Activated naive CD8-positive, alpha-beta T cell treated with anti-CD3 and anti-CD28 coated beads, Interleukin-2, amount 50 U/mL, for 16 hours (primary cell): ENCODE data around the gene TSR3.

ENCODE experiments used
- DNase-seq: peaks from one replicate; pipeline ENCODE4 v3.0.0-alpha.2; 2020; ENCODE audit warnings: low read depth, low spot score

TSR3 gene

GRCh38 chr16:1351582-1352362 is at the start of gene TSR3, which contains the start of gene GNPTG:
Gene TSR3 (minus strand): TSS chr16:1351878. CDS start chr16:1351804, 74 bp downstream.
Gene GNPTG (plus strand): TSS chr16:1351931. CDS start chr16:1351966, 35 bp downstream.
- DNase-seq, result peak; percentile 63

GRCh38 chr16:1401061-1401757 is 49.5 kb upstream of the TSR3 start:
- DNase-seq, result no peak

- DNase-seq, result no peak
These were observed 47.3 kb upstream of the TSR3 start for GRCh38 chr16:1398826-1399581.

GRCh38 chr16:1398351-1398750 is 46.7 kb upstream of the TSR3 start:
- no peak for DNase-seq

- DNase-seq, result no peak
These were observed 46.1 kb upstream of the TSR3 start for GRCh38 chr16:1397779-1398178.

- no peak for DNase-seq
These were observed 43.9 kb upstream of the TSR3 start for GRCh38 chr16:1395444-1396031.

- no peak for DNase-seq
These were observed 42.8 kb upstream of the TSR3 start for GRCh38 chr16:1394367-1394951.

- no peak for DNase-seq
These were observed 42.0 kb upstream of the TSR3 start for GRCh38 chr16:1393613-1394176.

GRCh38 chr16:1392826-1393225 is 41.1 kb upstream of the TSR3 start:
- DNase-seq, result no peak

- DNase-seq, result no peak
These were observed 38.6 kb upstream of the TSR3 start for GRCh38 chr16:1390239-1390779.

GRCh38 chr16:1389762-1390161 is 38.1 kb upstream of the TSR3 start:
- DNase-seq, result no peak

GRCh38 chr16:1387331-1387730 is 35.7 kb upstream of the TSR3 start:
- DNase-seq, result no peak

- no peak for DNase-seq
These were observed 33.6 kb upstream of the TSR3 start for GRCh38 chr16:1385232-1385631.

GRCh38 chr16:1383556-1383955 is 31.9 kb upstream of the TSR3 start:
- no peak for DNase-seq

- DNase-seq, result no peak
These were observed 30.1 kb upstream of the TSR3 start for GRCh38 chr16:1381612-1382406.

- no peak for DNase-seq
These were observed 28.5 kb upstream of the TSR3 start for GRCh38 chr16:1380195-1380594.

- DNase-seq, result peak; percentile 32
These were observed 27.8 kb upstream of the TSR3 start for GRCh38 chr16:1379304-1380076.

GRCh38 chr16:1378804-1379303 is 27.2 kb upstream of the TSR3 start:
- peak; percentile 26 for DNase-seq
